ENCODE measurements around the gene BLVRB.
"Not testable (repeated sequence)": the region's sequence is repeated elsewhere in the genome, so short reads cannot be mapped to it uniquely, and the experiment has no call there.

Gene BLVRB

DNA sequence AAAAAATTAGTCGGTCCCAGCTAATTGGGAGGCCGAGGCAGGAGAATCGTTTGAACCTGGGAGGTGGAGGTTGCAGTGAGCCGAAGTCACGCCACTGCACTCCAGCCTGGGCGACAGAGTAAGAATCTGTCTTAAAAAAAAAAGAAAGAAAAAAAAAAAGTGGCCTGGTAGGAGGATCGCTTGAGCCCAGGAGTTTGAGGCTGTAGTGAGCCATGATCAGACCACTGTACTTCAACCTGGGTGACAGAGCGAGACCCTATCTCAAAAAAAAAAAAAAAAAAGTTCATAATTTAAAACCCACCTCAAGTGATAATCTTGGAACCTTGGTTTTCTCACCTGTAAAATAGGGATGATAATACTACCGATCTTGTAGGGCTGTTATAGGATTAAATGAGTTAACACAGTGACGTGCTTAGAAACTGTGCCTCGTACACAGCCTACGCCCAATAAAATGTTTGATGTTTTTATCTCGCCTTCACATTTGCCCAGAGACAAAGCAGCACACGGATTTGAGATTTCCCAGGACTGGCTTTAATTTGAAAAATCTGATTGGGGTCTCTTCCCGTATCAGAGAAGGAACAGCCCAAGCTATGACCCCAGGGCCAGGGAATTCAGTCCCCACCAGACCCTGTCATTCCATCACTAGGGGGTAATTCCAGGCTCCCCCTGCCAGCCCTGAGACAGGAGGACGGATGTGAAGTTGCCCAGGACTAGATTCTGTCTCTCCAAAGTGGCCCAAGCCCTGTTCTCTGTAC, 43.4 kb downstream of the BLVRB start:
- no peak for DNase-seq

DNA sequence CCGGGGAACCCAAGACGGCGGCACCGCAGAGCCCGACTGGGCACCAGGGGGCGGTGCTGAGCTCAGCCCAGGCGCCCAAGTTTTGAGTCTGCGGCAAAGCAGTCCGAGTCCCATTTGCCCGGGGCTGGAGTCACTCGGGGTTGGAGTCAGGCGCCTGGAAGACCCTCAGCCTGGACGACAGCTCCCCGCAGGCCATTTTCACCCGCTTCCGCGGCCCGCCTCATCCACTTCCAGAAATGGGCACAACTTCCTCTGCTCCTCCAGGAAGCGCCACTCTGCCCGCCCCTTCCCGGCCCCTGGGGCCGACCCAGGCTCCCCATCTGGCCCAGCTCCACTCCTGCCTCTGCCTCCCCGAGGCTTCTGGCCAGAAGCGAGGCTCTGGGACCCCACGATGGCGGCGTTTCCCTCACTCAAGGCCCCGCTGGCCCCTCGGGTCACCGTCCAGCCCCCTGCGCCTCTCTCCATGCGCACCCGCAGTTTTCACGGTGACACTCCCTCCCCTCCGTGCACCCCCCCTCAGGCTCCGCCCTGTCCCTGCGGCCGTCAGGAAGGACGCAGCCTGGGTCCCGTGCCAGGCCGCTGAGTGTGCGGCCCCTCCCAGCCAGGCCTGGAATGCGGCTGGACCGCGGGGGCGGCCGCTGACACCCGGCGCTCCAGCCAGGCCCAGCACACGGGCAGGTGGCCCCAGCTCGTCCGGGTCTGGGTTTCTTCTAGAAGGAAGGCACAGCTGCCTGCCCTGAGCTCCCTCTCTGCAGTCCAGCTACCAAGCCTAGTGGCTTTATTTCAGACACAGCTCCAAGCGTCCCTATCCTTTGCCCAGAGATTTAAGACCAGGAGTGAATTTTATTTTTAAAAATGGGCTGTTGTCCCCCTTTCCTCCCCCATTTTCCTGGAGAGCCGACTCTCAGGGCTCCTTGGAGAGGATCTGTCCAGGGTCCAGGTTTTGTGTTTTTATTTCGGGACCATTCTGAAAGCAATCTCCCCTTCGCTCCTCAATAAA, 44.5 kb downstream of the BLVRB start:
- peak; percentile 62 for DNase-seq

- DNase-seq: no peak
Observed at GRCh38 chr19:40420451-40420765, 45.1 kb downstream of the BLVRB start.

DNA sequence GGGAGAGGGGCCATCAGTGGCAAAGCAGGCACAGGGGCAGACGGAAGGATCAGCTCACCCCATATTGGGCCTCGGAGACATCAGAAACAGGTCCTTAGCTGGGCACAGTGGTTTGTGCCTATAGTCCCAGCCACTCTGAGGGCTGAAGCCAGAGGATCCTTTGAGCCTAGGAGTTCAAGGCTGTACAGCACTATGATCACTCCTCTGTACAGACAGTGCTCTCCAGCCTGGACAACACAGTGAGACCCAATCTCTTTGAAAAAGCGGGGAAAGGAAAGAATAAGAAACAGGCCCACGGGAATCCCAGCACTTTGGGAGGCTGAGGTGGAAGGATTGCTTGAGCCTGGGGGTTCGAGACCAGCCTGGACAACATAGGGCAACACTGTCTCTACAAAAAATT, 45.8 kb downstream of the BLVRB start:
- DNase-seq: no peak

DNA sequence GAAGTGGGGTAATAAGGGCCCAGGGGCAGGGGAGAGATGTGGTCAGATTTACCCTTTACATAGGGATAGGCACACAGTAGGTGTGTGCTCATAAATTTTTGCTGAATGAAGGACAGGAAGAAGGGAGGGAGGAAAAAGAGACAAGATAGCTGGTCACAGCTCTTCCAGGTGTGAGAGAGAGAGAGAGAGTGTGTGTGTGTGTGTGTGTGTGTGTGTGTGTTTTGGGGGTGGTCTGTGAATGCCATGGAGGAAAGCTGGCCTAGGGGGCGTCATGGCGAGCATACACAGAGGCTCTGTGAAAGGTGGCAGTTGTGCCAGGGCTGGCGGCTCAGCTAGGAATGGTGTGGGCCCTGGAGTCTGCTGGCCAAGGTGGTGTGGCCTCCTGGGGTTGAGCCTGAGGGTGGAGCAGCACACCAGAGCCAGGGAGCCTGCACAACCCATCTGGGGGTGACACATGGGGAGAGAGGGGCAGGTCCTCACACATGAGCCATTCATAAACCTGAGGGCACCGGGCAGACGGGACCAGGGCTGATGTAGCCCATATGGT, 46.4 kb downstream of the BLVRB start:
- no peak for DNase-seq

- DNase-seq: no peak
Observed at GRCh38 chr19:40418040-40418439, 47.5 kb downstream of the BLVRB start.

DNA sequence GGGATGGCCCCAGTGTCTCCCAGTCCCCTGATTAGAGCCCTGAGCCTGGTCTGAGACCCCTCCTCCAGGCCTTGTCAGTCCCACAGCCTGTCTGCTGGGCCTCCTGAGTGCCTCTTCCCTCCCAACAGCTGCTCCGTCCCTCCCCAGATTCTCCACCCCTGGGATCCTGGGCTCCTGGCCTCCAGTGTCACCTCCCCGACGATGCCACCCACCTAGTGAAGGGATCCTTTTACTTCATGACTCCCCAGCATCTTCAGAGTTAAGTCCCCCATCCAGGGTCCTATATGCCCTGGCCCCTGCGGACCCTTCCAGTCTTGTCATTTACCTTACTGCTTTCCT, 47.9 kb downstream of the BLVRB start:
- DNase-seq: no peak

DNA sequence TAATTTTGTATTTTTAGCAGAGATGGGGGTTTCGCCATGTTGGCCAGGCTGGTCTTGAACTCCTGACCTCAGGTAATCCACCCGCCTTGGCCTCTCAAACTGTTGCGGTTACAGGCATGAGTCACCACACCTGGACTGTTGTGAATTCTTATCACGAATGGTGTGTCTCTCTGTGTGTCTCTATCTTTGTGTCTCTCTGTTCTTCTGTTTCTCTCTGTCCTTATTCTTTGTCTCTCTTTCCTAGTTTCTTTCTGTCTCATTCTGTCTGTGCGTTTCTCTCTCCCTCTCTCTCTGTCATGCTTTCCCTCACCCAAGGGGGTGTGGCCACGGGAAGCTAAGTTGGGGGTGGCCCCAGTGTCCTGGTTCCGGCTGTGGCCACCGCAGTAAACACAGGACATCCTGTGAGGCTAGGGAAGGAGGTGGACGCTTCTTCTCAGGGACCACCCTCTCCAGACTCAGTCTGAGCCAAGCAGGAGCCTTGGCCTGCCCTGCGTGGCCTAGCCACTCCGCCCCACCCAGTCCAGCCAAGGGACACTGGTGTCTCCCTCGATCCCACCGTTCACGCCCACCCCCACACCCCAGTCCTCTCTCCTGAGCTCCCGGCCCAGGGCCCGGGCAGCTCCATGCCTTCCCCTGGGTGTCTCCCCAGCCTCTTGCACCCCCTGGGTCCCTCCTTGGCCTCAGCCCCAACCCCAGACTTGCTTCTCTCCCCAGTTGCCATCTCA, 48.5 kb downstream of the BLVRB start:
- DNase-seq: no peak

GRCh38 chr19:40415768-40416167, 49.8 kb downstream of the BLVRB start:
- DNase-seq: no peak

- DNase-seq: no peak
Observed at GRCh38 chr19:40414542-40415535, 50.7 kb downstream of the BLVRB start.

- no peak for DNase-seq
Observed at GRCh38 chr19:40413291-40413845, 52.2 kb downstream of the BLVRB start, which contains the start of gene PRX. Gene PRX, minus strand, starts transcription at chr19:40413378. Its CDS starts 5,446 bp downstream, at chr19:40407932.

DNA sequence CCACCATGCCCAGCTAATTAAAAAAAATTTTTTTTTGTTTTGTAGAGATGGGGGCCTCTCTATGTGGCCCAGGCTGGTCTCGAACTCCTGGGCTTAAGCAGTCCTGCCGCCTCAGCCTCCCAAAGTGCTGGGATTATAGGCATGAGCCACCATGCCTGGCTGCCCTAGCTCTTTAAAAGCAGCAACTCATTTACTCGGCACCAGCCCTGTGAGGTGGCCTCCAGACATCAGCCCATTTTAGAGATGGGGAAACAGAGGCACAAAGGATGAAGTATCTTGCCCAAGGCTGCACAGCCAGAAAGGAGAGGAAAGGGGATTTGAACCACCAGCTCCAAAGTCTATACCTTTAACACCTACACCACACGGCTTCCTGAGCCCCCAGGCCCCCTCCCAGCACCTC, 52.7 kb downstream of the BLVRB start:
- DNase-seq: no peak

DNA sequence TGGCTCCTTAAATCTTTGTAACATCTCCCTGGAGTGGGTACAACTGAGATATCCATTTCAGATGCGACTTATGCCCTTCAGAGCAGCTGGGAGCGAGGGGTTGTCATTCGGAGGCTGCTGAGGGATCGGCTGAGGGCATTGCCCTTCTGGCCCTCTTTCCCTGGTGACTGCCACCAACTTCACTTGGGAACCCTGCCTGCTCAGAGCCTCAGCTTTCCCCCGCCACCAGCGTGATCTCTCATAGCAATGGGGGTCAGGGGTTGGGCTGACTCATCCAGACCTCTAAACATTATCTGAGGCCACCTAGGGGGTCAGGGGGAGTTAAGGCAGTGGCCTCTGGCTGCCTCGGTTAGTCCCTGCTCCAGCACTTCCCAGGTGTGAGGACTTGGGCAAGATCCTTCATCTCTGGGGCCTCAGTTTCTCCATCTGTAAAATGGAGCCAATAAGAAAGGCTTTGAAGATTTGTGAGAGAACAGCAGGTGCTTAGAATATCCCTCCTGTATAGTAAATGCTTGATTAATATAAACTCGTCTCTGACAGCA, 53.5 kb downstream of the BLVRB start:
- no peak for DNase-seq

- DNase-seq: no peak
Observed at GRCh38 chr19:40411125-40411842, 54.3 kb downstream of the BLVRB start.

DNA sequence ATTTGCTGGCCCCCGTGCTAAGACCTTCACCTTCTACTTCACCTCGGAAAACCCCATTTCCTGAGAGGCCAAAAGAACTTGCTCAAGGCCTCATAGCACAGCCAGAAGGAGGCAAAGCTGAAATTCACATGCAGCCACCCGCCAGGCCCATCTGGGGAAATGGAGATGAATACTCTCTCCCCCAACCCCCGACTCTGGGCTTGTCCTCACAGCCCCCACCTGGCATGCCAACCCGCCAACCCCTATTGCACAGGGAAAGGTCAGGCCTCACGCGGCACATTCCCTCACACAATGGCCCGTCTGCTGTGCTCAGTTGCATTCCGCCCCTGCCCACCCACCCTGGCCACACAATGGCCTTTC, 55.5 kb downstream of the BLVRB start:
- DNase-seq: no peak

DNA sequence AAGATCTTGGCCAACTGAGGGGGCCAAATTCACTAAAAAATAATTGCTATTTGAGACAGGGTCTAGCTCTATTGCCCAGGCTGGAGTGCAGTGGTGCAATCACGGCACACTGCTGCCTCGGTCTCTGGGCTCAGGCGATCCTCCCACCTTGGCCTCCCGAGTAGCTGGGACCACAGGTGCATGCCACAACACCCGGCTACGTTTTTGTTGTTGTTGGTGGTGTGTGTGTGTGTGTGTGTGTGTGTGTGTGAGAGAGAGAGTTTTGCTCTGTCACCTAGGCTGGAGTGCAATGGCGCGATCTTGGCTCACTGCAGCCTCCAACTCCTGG, 57.0 kb downstream of the BLVRB start:
- DNase-seq: not testable (repeated sequence)

DNA sequence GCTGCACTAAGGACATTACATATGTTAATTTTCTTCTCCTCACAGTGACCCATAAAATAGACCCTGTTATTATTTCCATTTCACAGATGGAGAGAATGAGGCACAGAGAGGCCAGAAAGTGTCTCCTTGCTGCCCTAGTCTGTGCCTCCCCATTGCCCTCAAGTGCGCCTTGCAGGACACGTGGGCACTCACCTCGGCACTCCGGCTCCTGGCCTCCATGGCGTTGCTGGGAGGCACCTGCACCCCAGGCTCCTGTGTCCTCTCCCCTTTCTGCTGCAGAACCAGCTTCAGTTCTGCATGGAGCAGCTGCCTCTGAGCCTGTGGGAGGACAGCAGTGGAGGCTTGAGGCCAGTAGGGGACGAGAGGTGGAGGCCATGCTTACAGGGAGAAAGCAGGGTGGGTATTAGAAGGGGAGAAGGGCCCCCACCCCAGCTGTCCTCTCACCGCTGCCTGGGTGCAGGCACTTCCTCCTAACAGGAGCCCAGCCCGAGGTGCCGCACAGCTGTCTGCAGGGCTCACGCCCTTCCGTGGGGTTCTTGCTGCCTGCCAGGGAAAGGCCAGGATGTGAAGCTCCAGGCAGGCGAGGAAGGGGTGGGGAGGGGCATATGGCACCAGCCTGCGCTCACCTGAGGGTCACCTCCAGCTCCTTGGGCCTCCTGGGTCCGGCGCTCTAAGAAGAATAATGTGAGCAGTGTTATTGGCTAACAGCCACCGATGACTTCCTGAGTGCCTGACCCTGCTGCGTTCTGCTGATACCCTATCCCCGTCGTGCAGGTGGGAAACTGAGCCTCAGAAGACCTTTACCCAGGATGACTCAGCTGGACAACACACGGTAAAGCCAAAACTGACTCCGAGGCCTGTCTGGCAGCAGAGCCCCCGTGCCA, 57.6 kb downstream of the BLVRB start:
- no peak for DNase-seq

- no peak for DNase-seq
Observed at GRCh38 chr19:40403262-40403984, 62.1 kb downstream of the BLVRB start.

DNA sequence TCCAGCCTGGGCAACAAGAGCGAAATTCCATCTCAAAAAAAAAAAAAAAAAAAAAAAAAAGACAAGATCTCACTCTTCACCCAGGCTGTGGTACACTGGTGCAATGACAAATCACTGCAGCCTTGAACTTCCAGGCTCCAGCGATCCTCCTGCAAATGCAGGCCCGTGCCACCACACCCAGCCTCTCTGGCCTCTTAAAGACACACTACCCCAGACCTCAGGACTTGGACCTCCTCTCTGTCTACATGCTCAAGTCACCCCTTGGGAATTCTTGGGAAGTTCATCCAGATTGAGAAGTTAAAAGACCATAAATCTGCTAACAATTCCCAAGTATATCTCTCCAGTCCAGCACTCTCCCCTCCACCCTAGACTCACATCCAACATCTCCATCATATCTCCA, 65.0 kb downstream of the BLVRB start:
- no peak for DNase-seq

Data from cortex of kidney (tissue), 1 donor.